BE2C (cell line): ENCODE data around the gene CD93.

Experiments
- DNase-seq: peaks from one replicate; pipeline ENCODE4 v3.0.0-alpha.2; 2020
- H3K27me3 ChIP-seq: fragments of 250-450 bp; sonication (Bioruptor Pico); 2 replicates; pipeline ENCODE4 v1.5.1; 2020; ENCODE audit warnings: mild to moderate bottlenecking
- H3K36me3 ChIP-seq: fragments of 250-450 bp; sonication (Bioruptor Pico); 2 replicates; pipeline ENCODE4 v1.5.1; 2020; ENCODE audit warnings: mild to moderate bottlenecking
- H3K4me1 ChIP-seq: fragments of 250-450 bp; sonication (Bioruptor Pico); 2 replicates; pipeline ENCODE4 v1.5.1; 2020
- H3K4me3 ChIP-seq: 2 replicates; pipeline ENCODE4 v1.5.1; 2011; ENCODE audit warnings: low read depth, low read length
- H3K9me3 ChIP-seq: fragments of 250-450 bp; sonication (Bioruptor Pico); 2 replicates; pipeline ENCODE4 v1.5.1; 2020
- TF ChIP-seq, protein P1 (sequence below): IDR thresholded peaks from 2 replicates; pipeline ENCODE4 v1.5.1; 2012; ENCODE audit warnings: mild to moderate bottlenecking, low read depth, low read length

Gene CD93

DNA sequence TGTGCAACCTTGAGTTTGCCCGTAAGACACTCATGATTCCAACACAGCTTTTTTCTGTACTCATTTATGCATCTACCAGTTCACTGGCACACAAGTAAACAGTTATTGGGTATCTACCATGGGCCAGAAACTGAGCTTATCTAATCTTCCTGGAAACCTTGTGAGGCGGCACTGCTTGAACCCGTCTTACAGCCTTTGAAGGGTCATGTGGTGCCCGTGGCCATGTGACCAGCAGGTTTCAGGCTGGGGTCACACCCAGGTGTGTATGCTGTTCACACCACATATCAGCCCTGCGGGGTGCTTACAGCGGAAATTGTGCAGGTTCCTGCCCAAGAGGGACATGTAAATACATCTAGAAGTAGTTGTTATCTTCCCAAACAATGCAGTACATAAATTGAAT is 42.7 kb downstream of the CD93 start:
- H3K36me3 ChIP-seq = no peaks in the 10 kb centered on the region
- H3K9me3 ChIP-seq = no peaks in the 10 kb centered on the region
- DNase-seq = no peak
- peaks cover 5% of the 10 kb centered on the region for H3K27me3 ChIP-seq
- no peaks in the 10 kb centered on the region for H3K4me1 ChIP-seq
- TF ChIP-seq, protein P1, sequence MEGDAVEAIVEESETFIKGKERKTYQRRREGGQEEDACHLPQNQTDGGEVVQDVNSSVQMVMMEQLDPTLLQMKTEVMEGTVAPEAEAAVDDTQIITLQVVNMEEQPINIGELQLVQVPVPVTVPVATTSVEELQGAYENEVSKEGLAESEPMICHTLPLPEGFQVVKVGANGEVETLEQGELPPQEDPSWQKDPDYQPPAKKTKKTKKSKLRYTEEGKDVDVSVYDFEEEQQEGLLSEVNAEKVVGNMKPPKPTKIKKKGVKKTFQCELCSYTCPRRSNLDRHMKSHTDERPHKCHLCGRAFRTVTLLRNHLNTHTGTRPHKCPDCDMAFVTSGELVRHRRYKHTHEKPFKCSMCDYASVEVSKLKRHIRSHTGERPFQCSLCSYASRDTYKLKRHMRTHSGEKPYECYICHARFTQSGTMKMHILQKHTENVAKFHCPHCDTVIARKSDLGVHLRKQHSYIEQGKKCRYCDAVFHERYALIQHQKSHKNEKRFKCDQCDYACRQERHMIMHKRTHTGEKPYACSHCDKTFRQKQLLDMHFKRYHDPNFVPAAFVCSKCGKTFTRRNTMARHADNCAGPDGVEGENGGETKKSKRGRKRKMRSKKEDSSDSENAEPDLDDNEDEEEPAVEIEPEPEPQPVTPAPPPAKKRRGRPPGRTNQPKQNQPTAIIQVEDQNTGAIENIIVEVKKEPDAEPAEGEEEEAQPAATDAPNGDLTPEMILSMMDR = no peak
- no peak overlapping the region for H3K4me3 ChIP-seq

DNA sequence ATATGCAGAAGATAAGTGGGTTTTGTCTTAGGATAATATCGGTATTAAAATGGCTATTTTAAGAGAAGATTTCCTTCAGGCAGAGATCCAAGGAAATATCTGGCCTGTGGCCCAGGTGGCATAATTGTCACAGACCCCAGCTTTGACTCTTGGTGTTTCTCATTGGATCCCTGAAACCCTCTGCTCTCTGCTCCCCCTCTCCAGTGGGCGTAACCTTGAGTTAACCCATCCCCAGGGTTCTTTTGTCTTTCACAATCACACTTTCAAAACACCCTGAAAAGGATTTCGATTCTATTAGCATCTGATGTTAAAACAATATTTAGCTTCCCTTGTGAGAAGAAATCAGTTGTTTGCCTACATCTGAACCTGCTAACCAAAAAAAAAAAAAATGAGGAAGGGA is 43.9 kb downstream of the CD93 start:
- Histone ChIP-seq H3K4me1 (no peaks in the 10 kb centered on the region), H3K36me3 (no peaks in the 10 kb centered on the region), H3K4me3 (no peak overlapping the region), H3K27me3 (no peaks in the 10 kb centered on the region), H3K9me3 (no peaks in the 10 kb centered on the region)
- TF ChIP-seq, protein P1 = no peak
- DNase-seq = no peak

DNA sequence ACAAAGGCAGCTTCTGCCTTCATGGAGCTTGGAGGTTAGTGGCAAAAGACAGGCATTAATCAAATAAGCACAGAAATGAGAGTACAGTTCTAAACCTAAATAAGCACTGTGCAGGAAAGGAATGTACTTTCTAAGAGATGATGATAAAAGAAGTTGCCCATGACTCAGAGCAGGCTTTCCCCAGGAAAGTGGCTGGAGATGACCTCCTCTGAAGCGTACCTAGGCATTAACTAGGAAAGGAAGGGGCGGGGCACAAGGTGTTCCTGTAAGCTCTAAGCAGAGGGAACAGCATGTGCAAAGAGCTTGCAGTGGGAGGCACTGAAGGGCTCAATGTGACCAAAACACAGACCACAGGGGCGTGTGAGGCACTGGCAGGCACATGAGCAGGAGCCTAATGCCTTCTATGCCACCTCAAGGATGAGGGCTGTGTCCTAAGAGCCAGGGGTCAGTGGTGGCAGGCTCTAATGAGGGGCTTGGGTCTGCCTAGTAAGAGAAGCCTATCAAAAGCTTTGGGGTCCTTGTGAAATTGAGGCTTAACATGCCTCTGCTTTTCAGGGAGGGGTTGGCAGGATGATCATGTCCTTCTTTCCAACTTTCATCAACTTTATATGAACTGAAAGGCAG is 46.1 kb downstream of the CD93 start:
- Histone ChIP-seq H3K27me3 (no peaks in the 10 kb centered on the region), H3K4me1 (no peaks in the 10 kb centered on the region), H3K9me3 (no peaks in the 10 kb centered on the region; the same call in 1 of the 2 replicates), H3K4me3 (no peak overlapping the region), H3K36me3 (no peaks in the 10 kb centered on the region)
- no peak for DNase-seq
- TF ChIP-seq, protein P1 = no peak

DNA sequence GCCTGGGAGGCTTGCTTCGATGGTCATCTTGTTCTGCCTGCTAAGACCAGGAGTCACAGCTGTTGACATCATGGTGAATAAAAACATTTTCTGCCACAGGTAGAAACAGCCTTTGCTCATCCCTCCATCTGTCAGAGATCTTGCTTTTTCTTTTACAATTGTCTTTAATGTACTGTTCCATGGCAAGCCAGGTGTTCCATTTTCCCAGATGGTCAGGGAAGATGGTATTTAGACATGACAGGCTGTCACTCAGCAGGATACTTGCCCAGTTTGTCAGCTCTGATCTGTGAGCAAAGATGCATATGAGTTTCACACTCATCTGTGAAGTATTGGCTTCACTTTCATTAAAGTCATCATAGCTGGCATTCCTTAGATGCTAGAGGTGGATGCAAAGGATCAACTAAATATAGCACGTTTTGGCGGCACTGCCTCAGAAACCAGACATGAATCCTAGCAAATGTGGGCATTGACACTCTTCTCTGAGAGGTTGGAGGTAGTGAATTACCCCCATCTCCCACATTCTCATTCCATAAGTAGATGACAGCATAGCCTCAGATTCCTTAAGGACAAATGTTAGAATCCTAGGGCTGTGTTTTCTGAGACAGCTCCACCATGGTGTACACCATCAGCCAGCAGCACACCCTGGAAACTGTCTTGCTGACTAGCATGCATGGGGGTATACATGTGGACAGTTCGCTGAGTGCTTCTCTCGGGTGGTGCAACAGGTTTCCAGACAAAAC is 46.8 kb downstream of the CD93 start:
- TF ChIP-seq, protein P1 = no peak
- no peaks in the 10 kb centered on the region; the same call in 1 of the 2 replicates for H3K9me3 ChIP-seq
- DNase-seq = no peak
- H3K36me3 ChIP-seq = no peaks in the 10 kb centered on the region
- H3K27me3 ChIP-seq = no peaks in the 10 kb centered on the region
- no peaks in the 10 kb centered on the region for H3K4me1 ChIP-seq
- no peak overlapping the region for H3K4me3 ChIP-seq

DNA sequence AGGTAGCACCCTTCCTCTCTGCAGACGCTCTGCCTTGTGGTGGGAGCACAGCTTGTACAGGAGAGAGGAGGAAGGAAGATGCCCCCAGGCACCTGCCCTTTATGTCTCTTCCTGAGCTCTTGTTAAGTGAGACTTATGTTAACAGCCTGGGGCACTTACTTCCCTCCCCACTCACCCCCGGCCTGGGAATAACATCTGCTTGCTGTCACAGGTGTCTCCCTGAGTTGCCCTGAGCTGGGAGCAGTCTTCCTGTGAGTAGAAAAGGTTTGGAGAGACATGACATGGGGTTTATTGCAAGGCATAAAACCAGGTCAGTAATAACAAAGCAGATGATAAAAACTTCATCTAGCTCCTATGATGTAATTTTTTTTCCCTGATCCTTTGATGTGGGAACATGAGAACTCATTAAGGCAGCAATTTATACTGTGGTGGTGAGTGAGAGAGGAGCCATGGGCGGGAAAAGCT is 49.1 kb downstream of the CD93 start:
- Histone ChIP-seq H3K36me3 (no peaks in the 10 kb centered on the region), H3K4me3 (no peak overlapping the region), H3K4me1 (no peaks in the 10 kb centered on the region), H3K27me3 (no peaks in the 10 kb centered on the region), H3K9me3 (no peaks in the 10 kb centered on the region; the same call in 1 of the 2 replicates)
- TF ChIP-seq, protein P1 = no peak
- no peak for DNase-seq

DNA sequence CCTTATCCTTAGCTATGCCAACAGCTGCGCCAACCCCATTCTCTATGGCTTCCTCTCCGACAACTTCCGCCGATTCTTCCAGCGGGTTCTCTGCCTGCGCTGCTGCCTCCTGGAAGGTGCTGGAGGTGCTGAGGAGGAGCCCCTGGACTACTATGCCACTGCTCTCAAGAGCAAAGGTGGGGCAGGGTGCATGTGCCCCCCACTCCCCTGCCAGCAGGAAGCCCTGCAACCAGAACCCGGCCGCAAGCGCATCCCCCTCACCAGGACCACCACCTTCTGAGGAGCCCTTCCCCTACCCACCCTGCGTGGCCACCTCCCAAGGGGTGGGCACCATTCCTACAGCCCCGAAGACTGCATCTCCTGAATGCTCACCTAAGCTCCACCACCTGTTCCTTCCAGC is 49.8 kb downstream of the CD93 start:
- Histone ChIP-seq H3K27me3 (no peaks in the 10 kb centered on the region), H3K9me3 (no peaks in the 10 kb centered on the region; the same call in 1 of the 2 replicates), H3K36me3 (no peaks in the 10 kb centered on the region), H3K4me1 (no peaks in the 10 kb centered on the region), H3K4me3 (no peak overlapping the region)
- TF ChIP-seq, protein P1 = no peak
- no peak for DNase-seq
